Measurements from ENCODE around the gene RGR.

Gene RGR

DNA sequence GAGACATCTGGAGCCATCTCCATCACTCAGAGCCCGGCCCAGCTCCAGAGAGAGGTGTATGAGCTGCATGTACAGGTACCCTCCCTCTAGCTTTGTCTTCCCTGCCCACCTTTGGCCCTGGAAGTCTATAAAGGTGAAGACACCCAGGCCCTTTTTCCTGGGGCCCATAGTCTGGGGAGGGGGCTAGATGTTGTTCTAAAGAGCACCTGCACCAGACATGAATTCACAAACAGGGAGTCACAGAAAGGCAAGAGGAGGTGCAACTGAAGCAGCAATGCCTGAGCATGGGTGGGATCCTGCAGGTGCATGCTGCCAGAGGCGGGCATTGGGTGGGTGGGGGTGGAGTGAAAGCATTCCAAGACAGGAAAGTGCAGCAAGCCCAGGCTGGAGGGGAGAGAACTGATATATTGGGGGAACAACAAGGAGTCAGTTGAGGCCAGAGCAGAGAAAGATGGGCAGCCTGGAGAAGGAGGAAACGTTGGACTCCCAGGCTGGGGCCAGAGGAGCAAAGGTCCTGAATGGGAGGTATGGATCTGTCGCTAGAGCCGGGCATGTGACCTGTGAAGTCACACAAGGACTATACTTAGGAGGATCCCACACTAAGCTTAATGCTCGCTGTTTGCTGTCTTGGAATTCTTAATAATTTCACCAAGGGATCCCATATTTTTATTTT lies 38.9 kb upstream of the RGR start:
- CTCF ChIA-PET, result interaction anchor here (0.7 to 1.5 kb wide), 4 partner anchors 24 to 331 kb away, joined by 3 to 5 read pairs (median 3); no protein-coding TSS in a partner anchor
- POLR2A ChIA-PET, result no interaction called here
- TF ChIP-seq, protein P1, sequence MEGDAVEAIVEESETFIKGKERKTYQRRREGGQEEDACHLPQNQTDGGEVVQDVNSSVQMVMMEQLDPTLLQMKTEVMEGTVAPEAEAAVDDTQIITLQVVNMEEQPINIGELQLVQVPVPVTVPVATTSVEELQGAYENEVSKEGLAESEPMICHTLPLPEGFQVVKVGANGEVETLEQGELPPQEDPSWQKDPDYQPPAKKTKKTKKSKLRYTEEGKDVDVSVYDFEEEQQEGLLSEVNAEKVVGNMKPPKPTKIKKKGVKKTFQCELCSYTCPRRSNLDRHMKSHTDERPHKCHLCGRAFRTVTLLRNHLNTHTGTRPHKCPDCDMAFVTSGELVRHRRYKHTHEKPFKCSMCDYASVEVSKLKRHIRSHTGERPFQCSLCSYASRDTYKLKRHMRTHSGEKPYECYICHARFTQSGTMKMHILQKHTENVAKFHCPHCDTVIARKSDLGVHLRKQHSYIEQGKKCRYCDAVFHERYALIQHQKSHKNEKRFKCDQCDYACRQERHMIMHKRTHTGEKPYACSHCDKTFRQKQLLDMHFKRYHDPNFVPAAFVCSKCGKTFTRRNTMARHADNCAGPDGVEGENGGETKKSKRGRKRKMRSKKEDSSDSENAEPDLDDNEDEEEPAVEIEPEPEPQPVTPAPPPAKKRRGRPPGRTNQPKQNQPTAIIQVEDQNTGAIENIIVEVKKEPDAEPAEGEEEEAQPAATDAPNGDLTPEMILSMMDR (IDR thresholded peaks at IDR 0.05; ENCODE audit: insufficient read depth, low read length, missing control alignments), result no peak
- DNase-seq (ENCODE audit: low read depth, low spot score), result no peak
- H3K4me3 ChIP-seq (ENCODE audit: low read depth, low read length), result no peak overlapping the region

DNA sequence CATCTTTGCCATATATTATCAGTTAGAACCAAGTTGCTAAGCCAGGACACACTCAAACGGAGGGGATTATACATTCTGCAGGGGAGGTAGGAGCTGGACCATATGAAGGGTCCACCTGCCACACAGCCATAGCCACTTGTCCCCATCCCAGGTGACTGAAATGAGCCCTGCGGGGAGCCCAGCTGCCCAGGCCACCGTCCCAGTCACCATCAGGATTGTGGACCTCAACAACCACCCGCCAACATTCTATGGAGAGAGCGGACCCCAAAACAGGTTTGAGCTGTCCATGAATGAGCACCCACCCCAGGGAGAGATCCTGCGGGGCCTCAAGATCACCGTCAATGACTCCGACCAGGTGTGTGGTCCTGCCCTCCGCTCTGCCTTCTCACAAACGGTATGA lies 36.8 kb upstream of the RGR start:
- CTCF ChIA-PET, result interaction anchor here (1.6 kb wide), 2 partner anchors 60 to 329 kb away, joined by 5 to 7 read pairs; no protein-coding TSS in a partner anchor
- POLR2A ChIA-PET, result interaction anchor here (0.6 kb wide), 1 partner anchor 42 kb away, joined by 3 read pairs; no protein-coding TSS in a partner anchor
- no peak overlapping the region for H3K4me3 ChIP-seq (ENCODE audit: low read depth, low read length)
- TF ChIP-seq, protein P1 (IDR thresholded peaks at IDR 0.05; ENCODE audit: insufficient read depth, low read length, missing control alignments), result no peak
- no peak for DNase-seq (ENCODE audit: low read depth, low spot score)

DNA sequence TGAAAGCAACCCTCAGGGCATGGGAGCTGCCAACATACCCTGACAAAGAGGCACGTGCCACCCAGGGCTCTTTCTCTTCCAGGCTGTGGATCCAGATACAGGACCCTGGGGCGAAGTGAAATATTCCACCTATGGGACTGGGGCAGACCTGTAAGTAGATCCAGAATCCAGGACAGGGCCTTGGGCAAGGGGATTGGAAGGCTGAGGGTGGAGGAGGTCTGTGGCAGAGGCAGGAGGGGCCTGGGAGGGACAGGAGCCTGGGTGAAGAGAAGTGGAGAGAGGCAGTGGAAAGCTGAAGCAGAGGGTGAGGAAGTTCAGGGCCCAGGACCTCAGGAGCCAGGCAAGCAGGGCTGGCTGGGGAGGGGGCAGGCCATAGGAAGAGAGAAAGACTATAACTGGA lies 33.3 kb upstream of the RGR start:
- ChIA-PET POLR2A (no interaction called here), CTCF (no interaction called here)
- TF ChIP-seq, protein P1 (IDR thresholded peaks at IDR 0.05; ENCODE audit: insufficient read depth, low read length, missing control alignments), result no peak
- H3K4me3 ChIP-seq (ENCODE audit: low read depth, low read length), result no peak overlapping the region
- no peak for DNase-seq (ENCODE audit: low read depth, low spot score)

DNA sequence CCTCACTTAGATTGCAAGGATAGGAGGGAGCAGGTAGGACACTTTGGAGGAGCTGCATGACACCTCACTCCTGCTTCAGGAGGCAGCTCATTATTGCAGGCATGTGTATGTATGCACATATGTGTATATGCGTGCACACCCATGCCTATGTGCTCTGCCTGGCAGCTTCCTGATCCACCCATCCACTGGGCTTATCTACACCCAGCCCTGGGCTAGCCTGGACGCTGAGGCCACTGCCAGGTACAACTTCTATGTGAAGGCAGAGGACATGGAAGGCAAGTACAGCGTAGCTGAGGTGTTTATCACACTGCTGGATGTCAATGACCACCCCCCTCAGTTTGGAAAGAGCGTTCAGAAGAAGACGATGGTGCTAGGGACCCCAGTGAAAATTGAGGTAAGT lies 32.8 kb upstream of the RGR start:
- ChIA-PET CTCF (no interaction called here), POLR2A (no interaction called here)
- no peak overlapping the region for H3K4me3 ChIP-seq (ENCODE audit: low read depth, low read length)
- TF ChIP-seq, protein P1 (IDR thresholded peaks at IDR 0.05; ENCODE audit: insufficient read depth, low read length, missing control alignments), result no peak
- DNase-seq (ENCODE audit: low read depth, low spot score), result no peak

DNA sequence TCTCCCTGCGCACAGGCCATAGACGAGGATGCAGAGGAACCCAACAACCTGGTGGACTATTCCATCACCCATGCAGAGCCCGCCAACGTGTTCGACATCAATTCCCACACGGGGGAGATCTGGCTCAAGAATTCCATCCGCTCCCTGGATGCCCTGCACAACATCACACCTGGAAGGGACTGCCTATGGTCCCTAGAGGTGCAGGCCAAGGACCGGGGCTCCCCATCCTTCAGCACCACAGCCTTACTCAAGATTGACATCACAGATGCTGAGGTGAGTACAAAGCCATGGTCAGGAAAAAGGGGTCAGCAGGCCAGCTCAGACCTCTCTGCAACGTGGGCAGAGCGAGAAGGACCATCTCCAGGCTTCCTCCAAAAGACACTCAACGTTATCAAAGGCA lies 31.8 kb upstream of the RGR start:
- TF ChIP-seq, protein P1 (IDR thresholded peaks at IDR 0.05; ENCODE audit: insufficient read depth, low read length, missing control alignments), result no peak
- POLR2A ChIA-PET, result no interaction called here
- CTCF ChIA-PET, result no interaction called here
- H3K4me3 ChIP-seq (ENCODE audit: low read depth, low read length), result no peak overlapping the region
- no peak for DNase-seq (ENCODE audit: low read depth, low spot score)

DNA sequence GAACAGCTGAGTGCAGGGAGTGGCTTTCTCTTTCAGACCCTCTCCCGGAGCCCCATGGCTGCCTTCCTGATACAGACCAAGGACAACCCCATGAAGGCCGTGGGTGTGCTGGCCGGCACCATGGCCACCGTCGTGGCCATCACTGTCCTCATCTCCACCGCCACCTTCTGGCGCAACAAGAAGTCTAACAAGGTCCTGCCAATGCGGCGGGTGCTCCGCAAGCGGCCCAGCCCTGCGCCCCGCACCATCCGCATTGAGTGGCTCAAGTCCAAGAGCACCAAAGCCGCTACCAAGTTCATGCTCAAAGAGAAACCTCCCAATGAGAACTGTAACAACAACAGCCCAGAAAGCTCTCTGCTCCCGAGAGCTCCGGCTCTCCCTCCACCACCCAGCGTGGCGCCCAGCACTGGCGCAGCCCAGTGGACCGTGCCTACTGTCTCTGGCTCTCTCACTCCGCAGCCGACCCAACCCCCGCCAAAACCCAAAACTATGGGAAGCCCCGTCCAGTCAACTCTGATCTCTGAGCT lies 30.7 kb upstream of the RGR start:
- CTCF ChIA-PET, result no interaction called here

More for the DNA sequence above, 30.7 kb upstream of the RGR start:
- TF ChIP-seq, protein P1 (IDR thresholded peaks at IDR 0.05; ENCODE audit: insufficient read depth, low read length, missing control alignments), result no peak
- POLR2A ChIA-PET, result no interaction called here
- no peak overlapping the region for H3K4me3 ChIP-seq (ENCODE audit: low read depth, low read length)
- DNase-seq (ENCODE audit: low read depth, low spot score), result no peak

Measured in AG04449 (cell line).